ENCODE measurements around the gene PRDX2. TPM values are rescaled to one million over a fixed set of nuclear protein-coding genes. Genes with fewer than 3 reads are reported as not detected.

The PRDX2 gene
- 379 and 428 TPM in 2 replicates for total RNA-seq

DNA sequence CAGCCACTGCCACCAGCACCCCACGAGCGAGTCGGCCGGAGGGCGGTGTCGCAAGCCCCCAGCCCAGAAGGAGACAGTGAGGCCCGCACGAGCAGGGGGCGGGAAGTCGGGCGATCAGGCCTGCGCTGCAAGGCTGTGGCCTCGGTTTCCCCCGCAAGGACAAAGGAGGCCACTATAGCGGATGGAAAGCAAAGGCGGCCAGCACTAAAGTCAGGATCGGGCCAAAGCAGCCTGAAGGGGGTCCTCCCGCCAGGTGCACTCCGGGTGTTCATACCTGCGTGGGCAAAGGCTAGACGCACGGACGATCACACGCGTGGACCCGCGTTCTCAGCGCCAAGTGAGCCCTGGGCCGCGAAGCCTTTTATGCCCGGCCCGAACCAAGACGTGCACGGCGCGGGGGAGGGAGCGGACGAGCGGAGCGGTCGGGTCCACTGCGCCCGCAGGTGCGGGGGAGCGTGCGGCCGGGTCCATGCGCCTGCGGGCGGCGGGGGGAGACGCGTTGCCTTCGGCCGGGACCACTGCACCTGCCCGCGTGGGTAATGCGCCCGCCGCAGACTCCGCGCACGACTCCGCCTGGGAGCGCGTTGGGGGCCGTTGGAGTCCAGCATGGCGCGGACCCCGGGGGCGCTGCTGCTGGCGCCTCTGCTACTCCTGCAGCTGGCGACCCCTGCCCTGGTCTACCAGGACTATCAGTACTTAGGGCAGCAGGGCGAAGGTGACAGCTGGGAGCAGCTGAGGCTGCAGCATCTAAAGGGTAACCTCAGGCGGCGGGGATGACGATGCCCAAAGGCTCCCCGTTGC lies at the start of gene PRDX2, which contains the start of gene THSD8:
PRDX2 (minus strand) TSS at position 335 of the 801 bp plus-strand sequence. CDS start 539 bp downstream, outside the sequence.
THSD8 (plus strand) TSS at position 604 of the 801 bp plus-strand sequence; CDS start at position 607, 3 bp downstream.

DNA sequence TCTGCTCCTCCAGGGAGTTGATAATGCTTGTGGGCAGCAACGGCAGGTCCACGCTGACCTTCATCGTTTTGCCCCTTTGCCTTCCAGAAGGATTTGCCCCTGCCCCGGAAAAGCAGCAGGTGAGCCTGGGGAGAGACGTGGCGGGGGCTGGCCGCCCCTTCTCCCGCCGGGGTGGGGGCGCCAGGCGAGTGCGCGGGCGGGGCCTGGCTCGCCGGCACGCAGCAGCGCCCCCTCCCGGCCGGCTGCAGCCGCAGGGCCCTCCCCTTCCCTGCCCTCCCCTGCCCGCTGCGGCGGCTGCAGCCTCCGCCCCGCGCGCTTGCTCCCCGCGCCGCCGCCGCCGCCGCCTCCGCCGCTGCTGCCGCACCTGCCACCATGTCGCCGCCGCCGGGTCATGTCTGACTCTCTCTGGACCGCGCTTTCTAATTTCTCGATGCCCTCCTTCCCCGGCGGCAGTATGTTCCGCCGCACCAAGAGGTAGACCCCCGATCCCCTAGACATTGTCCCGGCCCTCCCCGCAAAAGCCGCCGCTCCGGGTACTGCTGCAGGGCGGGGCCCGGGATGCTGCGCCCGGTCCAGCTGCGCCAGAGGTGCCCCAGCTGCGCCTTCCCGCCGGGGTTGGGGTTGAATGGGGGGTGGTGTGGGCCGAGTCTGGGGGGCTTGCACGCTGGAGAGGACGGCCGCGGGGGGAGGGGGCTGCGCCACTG lies 36.7 kb upstream of the PRDX2 start, which contains the start of gene MAST1:
MAST1 (plus strand) TSS at position 334 of the 704 bp plus-strand sequence; CDS start at position 392, 58 bp downstream.

DNA sequence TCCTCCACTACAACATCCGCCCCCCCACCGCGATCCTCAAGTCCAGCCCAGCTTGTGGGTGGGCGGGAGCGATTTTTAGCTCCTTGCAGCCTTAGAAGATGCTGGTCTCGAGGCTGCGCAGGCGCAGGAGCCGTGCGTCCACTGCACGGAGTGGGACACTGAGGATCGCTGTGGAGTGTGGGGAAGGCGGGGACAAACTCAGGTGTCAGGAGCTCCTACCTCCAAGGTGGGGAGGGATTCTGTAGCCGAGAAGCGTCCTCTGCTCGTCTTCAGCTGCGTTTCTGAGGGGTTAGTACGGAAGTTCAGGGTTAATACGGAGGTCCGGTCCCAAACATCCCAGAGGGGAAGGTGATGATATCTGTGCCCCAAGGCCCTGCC lies 33.0 kb upstream of the PRDX2 start, which contains the start of gene RTBDN:
RTBDN (minus strand) TSS at position 14 of the 378 bp plus-strand sequence. CDS start 4,600 bp downstream, outside the sequence.

DNA sequence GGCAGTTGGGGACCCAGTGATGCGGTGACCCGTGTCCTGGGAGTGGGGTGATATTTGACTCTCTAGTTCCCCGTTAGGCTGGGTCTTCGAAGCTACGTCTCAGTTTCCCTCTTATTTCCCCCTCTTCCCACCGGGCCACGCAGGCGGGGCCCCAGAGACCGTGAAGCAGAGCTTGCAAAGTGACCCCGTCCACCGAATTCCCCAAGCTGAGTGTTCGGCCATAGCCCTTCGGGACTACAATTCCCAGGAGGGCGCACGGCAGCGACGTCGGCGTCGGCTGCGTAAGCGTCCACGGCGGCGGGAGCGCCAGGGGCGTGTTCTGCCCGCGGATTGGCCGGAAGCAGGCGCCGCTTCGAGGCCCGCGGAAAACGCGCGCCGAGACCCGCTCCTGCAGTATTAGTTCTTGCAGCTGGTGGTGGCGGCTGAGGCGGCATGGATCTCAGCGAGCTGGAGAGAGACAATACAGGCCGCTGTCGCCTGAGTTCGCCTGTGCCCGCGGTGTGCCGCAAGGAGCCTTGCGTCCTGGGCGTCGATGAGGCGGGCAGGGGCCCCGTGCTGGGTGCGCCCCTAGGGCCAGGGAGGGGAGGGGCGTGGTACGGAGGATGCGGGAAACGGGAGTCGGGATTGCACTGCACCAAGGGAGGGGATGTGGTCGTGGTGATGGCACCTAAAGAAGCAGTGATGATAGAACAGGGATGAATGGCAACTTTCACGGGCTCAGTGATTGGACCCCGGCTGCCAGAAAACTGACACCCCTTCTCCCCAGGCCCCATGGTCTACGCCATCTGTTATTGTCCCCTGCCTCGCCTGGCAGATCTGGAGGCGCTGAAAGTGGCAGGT lies 4.9 kb upstream of the PRDX2 start, which contains the start of gene RNASEH2A:
RNASEH2A (plus strand) TSS at position 343 of the 840 bp plus-strand sequence; CDS start at position 433, 90 bp downstream.

DNA sequence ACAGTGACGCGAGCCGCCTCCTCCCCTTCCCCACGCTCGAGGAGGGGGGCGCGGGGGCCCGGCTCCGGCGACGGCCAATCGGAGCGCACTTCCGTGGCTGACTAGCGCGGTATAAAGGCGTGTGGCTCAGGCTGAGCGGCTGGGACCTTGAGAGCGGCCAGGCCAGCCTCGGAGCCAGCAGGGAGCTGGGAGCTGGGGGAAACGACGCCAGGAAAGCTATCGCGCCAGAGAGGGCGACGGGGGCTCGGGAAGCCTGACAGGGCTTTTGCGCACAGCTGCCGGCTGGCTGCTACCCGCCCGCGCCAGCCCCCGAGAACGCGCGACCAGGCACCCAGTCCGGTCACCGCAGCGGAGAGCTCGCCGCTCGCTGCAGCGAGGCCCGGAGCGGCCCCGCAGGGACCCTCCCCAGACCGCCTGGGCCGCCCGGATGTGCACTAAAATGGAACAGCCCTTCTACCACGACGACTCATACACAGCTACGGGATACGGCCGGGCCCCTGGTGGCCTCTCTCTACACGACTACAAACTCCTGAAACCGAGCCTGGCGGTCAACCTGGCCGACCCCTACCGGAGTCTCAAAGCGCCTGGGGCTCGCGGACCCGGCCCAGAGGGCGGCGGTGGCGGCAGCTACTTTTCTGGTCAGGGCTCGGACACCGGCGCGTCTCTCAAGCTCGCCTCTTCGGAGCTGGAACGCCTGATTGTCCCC lies 10.1 kb downstream of the PRDX2 start, which contains the start of gene JUNB:
JUNB (plus strand) TSS at position 142 of the 706 bp plus-strand sequence; CDS start at position 428, 286 bp downstream.

DNA sequence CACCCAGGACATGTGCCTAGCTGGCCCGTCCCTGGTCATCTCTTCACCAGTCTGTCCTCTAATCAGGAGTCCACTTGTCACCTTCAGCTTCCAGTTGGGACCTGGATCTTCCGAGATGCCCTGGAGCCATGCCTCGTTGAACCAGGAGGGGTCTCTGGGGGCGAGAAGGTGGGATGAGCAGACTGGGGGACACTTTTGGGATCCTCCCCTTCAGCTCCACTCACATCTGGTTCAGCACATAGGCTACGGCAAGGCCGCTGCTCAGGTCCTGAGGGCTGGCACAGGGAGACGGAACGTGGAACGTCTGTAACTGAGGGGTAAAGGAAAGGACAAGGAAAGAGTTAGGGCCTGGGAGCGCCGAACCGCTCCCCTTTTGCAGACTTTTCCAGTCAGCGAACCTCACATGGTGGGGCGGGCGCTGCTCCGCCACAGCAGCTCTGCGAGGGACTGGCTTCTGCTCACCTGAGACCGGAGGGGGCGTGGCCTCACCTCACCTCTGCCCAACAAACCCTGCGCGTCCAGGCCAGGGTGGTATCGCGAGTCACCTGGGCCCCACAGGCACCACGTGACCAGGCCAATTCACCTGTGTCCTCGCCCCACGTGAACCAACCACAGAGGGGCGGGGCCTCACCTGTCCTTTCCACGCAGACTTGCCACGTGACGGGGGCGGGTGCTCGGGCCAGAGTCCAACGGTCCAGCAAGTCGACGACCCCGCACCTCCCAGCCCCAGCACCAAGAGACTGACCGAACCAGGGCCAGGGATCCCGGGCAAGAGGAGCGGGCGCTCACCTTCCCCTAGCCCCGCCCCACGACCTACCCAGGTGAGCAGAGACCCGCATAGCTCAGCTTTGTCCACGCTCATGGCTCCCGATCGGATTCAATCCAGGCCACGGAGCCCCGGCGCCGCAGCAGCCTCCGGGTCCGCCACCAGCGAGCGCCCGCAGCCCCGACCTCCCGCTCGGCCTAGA lies 26.7 kb downstream of the PRDX2 start, which contains the start of gene HOOK2:
HOOK2 (minus strand) TSS at position 965 of the 968 bp plus-strand sequence; CDS start at position 862, 103 bp downstream.

DNA sequence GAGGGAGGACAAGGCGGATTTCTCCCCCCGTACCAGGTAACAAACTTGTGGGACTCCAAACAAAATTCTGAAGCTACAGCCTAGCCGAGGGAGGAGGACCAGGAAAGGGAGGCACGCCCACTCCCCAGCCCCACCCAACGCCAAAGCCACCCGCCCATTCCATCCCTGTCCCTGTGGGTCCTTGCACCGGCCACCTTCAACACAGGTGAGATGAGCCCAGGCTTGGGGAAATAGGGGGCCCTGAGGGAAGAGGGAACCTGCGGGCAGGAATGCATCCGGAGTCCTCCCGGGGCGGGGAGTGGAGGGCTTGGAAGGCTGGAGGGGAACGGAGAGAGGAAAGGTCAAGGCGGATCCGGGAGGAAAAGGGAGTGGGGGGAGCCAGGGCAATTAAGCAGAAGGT lies 50.0 kb downstream of the PRDX2 start, which contains the start of gene BEST2:
BEST2 (plus strand) TSS at position 157 of the 400 bp plus-strand sequence. CDS start 802 bp downstream, outside the sequence.

Other genes with a start within 250 kb of the PRDX2 start
- gene ZNF490, start 191.0 kb downstream of the PRDX2 start, total RNA-seq = 2.3 and 6.4 TPM in 2 replicates
- gene ZNF791, start 190.9 kb downstream of the PRDX2 start, total RNA-seq = 5.2 and 9.7 TPM in 2 replicates
- gene MAN2B1, start 135.1 kb downstream of the PRDX2 start, total RNA-seq = 56.2 and 63.1 TPM in 2 replicates
- 5.3 and 15.0 TPM in 2 replicates for gene WDR83, start 135.0 kb downstream of the PRDX2 start, total RNA-seq
- gene DHPS, start 119.9 kb downstream of the PRDX2 start, total RNA-seq = 65.9 and 89.4 TPM in 2 replicates
- gene GNG14, start 113.8 kb downstream of the PRDX2 start, total RNA-seq = not detected in 2 replicates
- gene FBXW9, start 105.2 kb downstream of the PRDX2 start, total RNA-seq = 14.7 and 16.5 TPM in 2 replicates
- 14.7 and 26.2 TPM in 2 replicates for gene TNPO2, start 77.9 kb downstream of the PRDX2 start, total RNA-seq
- 283 and 329 TPM in 2 replicates for gene TRIR, start 67.1 kb downstream of the PRDX2 start, total RNA-seq
- 142 and 166 TPM in 2 replicates for gene GET3, start 64.3 kb downstream of the PRDX2 start, total RNA-seq
- gene BEST2, start 50.0 kb downstream of the PRDX2 start, total RNA-seq = not detected in 2 replicates
- gene HOOK2, start 26.2 kb downstream of the PRDX2 start, total RNA-seq = 5.8 and 11.9 TPM in 2 replicates
- 102 and 121 TPM in 2 replicates for gene JUNB, start 10.3 kb downstream of the PRDX2 start, total RNA-seq
- not detected in 2 replicates for gene THSD8, start 269 bp upstream of the PRDX2 start, total RNA-seq
- 34.2 and 53.0 TPM in 2 replicates for gene RNASEH2A, start 4.8 kb upstream of the PRDX2 start, total RNA-seq
- gene RTBDN, start 32.8 kb upstream of the PRDX2 start, total RNA-seq = not detected in 2 replicates
- gene MAST1, start 36.7 kb upstream of the PRDX2 start, total RNA-seq = 1.2 and 1.4 TPM in 2 replicates
- 32.3 and 41.8 TPM in 2 replicates for gene DNASE2, start 79.6 kb upstream of the PRDX2 start, total RNA-seq
- gene KLF1, start 85.4 kb upstream of the PRDX2 start, total RNA-seq = not detected in 2 replicates
- gene GCDH, start 89.4 kb upstream of the PRDX2 start, total RNA-seq = 50.3 and 51.9 TPM in 2 replicates
- gene SYCE2, start 117.5 kb upstream of the PRDX2 start, total RNA-seq = not detected in 2 replicates
- gene FARSA, start 131.9 kb upstream of the PRDX2 start, total RNA-seq = 58.3 and 76.7 TPM in 2 replicates
- gene CALR, start 136.8 kb upstream of the PRDX2 start, total RNA-seq = 1,851 and 1,968 TPM in 2 replicates
- 136 and 150 TPM in 2 replicates for gene RAD23A, start 144.1 kb upstream of the PRDX2 start, total RNA-seq
- 49.1 and 63.7 TPM in 2 replicates for gene GADD45GIP1, start 155.4 kb upstream of the PRDX2 start, total RNA-seq
- not detected in 2 replicates for gene DAND5, start 167.8 kb upstream of the PRDX2 start, total RNA-seq
- 47.6 and 49.4 TPM in 2 replicates for gene NFIX, start 193.7 kb upstream of the PRDX2 start, total RNA-seq